Testis (tissue), 2 donors: ENCODE measurements around the gene CXCL10.

Experiments used
- POLR2A ChIP-seq: fragments of 450-650 bp; IDR thresholded peaks from one replicate; pipeline ENCODE4 v1.6.1; 2017; ENCODE audit warnings: antibody characterized with exemption, mild to moderate bottlenecking, moderate library complexity
- TF ChIP-seq, protein P1 (sequence below), 3 experiments: fragments of 450-650 bp in 2 of 3; fragments of 200-600 bp in 1 of 3; sonication (generic) in 1 of 3; IDR thresholded peaks; one replicate each; pipeline ENCODE4 v1.5.1; 2016 to 2019; ENCODE audit warnings: antibody characterized with exemption in 3 of 3, mild to moderate bottlenecking in 2 of 3, moderate library complexity in 1 of 3

DNA sequence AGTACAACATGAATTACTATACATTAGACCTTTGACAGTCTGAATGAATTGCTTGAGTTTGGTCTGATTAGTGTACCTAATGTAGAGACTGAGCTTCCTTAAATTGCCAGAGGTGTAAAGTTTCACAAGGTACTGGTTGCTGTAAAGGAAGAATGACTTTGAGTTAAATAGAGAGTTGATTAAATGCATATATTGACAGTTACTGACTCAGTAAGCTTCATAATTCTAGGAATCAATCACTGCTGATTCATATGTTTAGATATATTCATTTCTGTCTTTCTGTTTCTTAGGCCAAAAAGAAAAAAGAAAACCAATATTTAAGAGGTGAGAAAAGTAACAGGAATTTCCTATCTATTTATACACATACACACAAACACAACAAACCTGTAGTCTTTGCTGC is 35.0 kb upstream of the CXCL10 start:
- TF ChIP-seq, protein P1, sequence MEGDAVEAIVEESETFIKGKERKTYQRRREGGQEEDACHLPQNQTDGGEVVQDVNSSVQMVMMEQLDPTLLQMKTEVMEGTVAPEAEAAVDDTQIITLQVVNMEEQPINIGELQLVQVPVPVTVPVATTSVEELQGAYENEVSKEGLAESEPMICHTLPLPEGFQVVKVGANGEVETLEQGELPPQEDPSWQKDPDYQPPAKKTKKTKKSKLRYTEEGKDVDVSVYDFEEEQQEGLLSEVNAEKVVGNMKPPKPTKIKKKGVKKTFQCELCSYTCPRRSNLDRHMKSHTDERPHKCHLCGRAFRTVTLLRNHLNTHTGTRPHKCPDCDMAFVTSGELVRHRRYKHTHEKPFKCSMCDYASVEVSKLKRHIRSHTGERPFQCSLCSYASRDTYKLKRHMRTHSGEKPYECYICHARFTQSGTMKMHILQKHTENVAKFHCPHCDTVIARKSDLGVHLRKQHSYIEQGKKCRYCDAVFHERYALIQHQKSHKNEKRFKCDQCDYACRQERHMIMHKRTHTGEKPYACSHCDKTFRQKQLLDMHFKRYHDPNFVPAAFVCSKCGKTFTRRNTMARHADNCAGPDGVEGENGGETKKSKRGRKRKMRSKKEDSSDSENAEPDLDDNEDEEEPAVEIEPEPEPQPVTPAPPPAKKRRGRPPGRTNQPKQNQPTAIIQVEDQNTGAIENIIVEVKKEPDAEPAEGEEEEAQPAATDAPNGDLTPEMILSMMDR (IDR thresholded peaks at IDR 0.05): no peak
- TF ChIP-seq POLR2A: no peak
